Measurements from ENCODE around the gene HNRNPA2B1.
"Not testable (repeated sequence)": the region's sequence is repeated elsewhere in the genome, so short reads cannot be mapped to it uniquely, and the experiment has no call there.

HNRNPA2B1 gene

GRCh38 chr7:26165950-26166683 lies 34.4 kb downstream of the HNRNPA2B1 start:
- H3K9me3 ChIP-seq (ENCODE audit: control insufficient read depth, low read length), result no peaks in the 10 kb centered on the region
- no peak overlapping the region for H3K4me3 ChIP-seq (ENCODE audit: low read length)
- peaks cover 13% of the 10 kb centered on the region for H3K4me1 ChIP-seq (ENCODE audit: control insufficient read depth, insufficient read depth, low read length)
- H3K27me3 ChIP-seq (ENCODE audit: control insufficient read depth, insufficient read depth, low read length), result no peaks in the 10 kb centered on the region
- no peaks in the 10 kb centered on the region for H3K36me3 ChIP-seq (ENCODE audit: control insufficient read depth, insufficient read depth, low read length)
- H3K9ac ChIP-seq (ENCODE audit: low read length), result no peak overlapping the region

- H3K36me3 ChIP-seq (ENCODE audit: control insufficient read depth, insufficient read depth, low read length); H3K27me3 ChIP-seq (ENCODE audit: control insufficient read depth, insufficient read depth, low read length); H3K4me3 ChIP-seq (ENCODE audit: low read length); H3K9ac ChIP-seq (ENCODE audit: low read length); H3K9me3 ChIP-seq (ENCODE audit: control insufficient read depth, low read length): not testable (repeated sequence)
- H3K4me1 ChIP-seq (ENCODE audit: control insufficient read depth, insufficient read depth, low read length), result peaks cover 19% of the 10 kb centered on the region
These were observed 36.7 kb downstream of the HNRNPA2B1 start for GRCh38 chr7:26163804-26164203.

GRCh38 chr7:26162431-26162830 lies 38.1 kb downstream of the HNRNPA2B1 start:
- H3K9me3 ChIP-seq (ENCODE audit: control insufficient read depth, low read length), result no peaks in the 10 kb centered on the region
- H3K4me3 ChIP-seq (ENCODE audit: low read length), result no peak overlapping the region
- H3K36me3 ChIP-seq (ENCODE audit: control insufficient read depth, insufficient read depth, low read length), result no peaks in the 10 kb centered on the region
- H3K9ac ChIP-seq (ENCODE audit: low read length), result no peak overlapping the region
- H3K27me3 ChIP-seq (ENCODE audit: control insufficient read depth, insufficient read depth, low read length), result no peaks in the 10 kb centered on the region
- H3K4me1 ChIP-seq (ENCODE audit: control insufficient read depth, insufficient read depth, low read length), result peaks cover 19% of the 10 kb centered on the region

DNA sequence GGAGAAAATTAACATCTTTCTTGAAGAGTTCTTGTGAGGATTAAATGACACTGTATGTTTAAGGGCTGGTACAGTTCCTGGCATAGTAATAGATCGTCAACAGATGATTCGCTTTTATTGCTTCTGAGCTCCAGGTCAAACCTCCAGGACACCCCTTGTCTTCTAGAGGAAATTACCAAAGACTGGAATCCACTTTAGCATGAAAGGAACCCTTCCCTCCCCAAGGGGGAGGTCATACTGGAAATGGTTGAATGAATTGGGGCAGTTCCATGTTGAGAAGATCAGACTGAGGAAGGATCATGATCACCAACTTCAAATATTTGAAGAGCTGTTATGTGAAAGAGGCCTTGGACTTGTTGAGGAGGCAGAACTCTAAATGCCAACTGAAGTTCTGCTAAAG lies 39.6 kb downstream of the HNRNPA2B1 start:
- no peaks in the 10 kb centered on the region for H3K27me3 ChIP-seq (ENCODE audit: control insufficient read depth, insufficient read depth, low read length)
- H3K9me3 ChIP-seq (ENCODE audit: control insufficient read depth, low read length), result no peaks in the 10 kb centered on the region
- no peaks in the 10 kb centered on the region for H3K36me3 ChIP-seq (ENCODE audit: control insufficient read depth, insufficient read depth, low read length)
- H3K9ac ChIP-seq (ENCODE audit: low read length), result no peak overlapping the region
- H3K4me1 ChIP-seq (ENCODE audit: control insufficient read depth, insufficient read depth, low read length), result peaks cover 11% of the 10 kb centered on the region
- H3K4me3 ChIP-seq (ENCODE audit: low read length), result no peak overlapping the region

DNA sequence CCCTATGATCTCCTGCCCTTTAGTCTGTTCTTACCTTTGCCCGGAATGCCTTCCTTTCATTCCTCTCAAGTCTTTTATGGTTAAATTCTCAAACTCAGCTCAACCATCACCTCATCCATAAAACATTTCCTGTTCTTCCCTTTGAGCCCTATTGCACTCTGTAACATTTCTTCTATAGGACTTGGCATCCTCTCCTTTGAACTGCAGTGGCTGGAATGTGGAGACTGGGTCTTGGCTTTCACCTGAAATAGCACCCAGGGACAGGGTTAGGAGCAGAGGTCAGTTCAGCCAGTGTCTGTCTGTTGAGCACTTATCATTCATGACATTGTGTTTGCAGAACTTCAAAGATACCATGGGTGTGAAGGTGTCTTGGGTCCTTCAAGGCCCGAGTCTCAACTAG lies 41.3 kb downstream of the HNRNPA2B1 start:
- Histone ChIP-seq H3K4me1 (ENCODE audit: control insufficient read depth, insufficient read depth, low read length) (peaks cover 20% of the 10 kb centered on the region), H3K36me3 (ENCODE audit: control insufficient read depth, insufficient read depth, low read length) (no peaks in the 10 kb centered on the region), H3K4me3 (ENCODE audit: low read length) (no peak overlapping the region), H3K9ac (ENCODE audit: low read length) (no peak overlapping the region), H3K9me3 (ENCODE audit: control insufficient read depth, low read length) (no peaks in the 10 kb centered on the region), H3K27me3 (ENCODE audit: control insufficient read depth, insufficient read depth, low read length) (no peaks in the 10 kb centered on the region)

DNA sequence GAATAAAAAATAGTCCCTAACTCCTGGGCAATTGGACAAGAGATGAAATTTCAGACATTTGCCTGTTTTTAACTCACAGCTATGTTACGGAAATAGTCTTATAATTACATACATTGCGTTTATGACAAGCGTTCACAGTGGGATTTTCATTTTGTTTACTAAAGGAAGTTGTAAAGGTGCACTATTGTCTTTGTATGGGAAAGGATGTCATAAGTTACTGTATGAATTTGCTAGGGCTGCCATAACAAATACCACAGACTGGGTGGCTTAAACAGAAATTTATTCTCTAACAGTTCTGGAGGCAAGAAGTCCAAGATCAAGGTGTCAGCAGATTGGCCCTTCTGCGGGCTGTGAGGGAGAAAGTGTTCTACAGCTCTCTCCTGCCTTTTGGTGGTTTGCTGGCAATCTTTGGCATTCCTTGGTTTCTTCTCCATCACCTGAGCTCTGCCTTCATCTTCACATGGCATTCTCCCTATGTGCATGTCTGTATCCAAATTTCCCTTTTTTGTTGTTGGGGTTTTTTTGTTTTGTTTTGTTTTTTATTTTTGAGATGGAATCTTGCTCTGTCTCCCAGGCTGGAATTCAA lies 42.9 kb downstream of the HNRNPA2B1 start:
- Histone ChIP-seq H3K9me3 (ENCODE audit: control insufficient read depth, low read length) (no peaks in the 10 kb centered on the region), H3K27me3 (ENCODE audit: control insufficient read depth, insufficient read depth, low read length) (no peaks in the 10 kb centered on the region), H3K36me3 (ENCODE audit: control insufficient read depth, insufficient read depth, low read length) (no peaks in the 10 kb centered on the region), H3K4me1 (ENCODE audit: control insufficient read depth, insufficient read depth, low read length) (peaks cover 34% of the 10 kb centered on the region), H3K4me3 (ENCODE audit: low read length) (no peak overlapping the region), H3K9ac (ENCODE audit: low read length) (no peak overlapping the region)

- H3K9ac ChIP-seq (ENCODE audit: low read length), result no peak overlapping the region
- no peak overlapping the region for H3K4me3 ChIP-seq (ENCODE audit: low read length)
- no peaks in the 10 kb centered on the region for H3K9me3 ChIP-seq (ENCODE audit: control insufficient read depth, low read length)
- H3K27me3 ChIP-seq (ENCODE audit: control insufficient read depth, insufficient read depth, low read length), result no peaks in the 10 kb centered on the region
- H3K4me1 ChIP-seq (ENCODE audit: control insufficient read depth, insufficient read depth, low read length), result peaks cover 35% of the 10 kb centered on the region
- H3K36me3 ChIP-seq (ENCODE audit: control insufficient read depth, insufficient read depth, low read length), result no peaks in the 10 kb centered on the region
These were observed 43.8 kb downstream of the HNRNPA2B1 start for GRCh38 chr7:26156451-26157420.

DNA sequence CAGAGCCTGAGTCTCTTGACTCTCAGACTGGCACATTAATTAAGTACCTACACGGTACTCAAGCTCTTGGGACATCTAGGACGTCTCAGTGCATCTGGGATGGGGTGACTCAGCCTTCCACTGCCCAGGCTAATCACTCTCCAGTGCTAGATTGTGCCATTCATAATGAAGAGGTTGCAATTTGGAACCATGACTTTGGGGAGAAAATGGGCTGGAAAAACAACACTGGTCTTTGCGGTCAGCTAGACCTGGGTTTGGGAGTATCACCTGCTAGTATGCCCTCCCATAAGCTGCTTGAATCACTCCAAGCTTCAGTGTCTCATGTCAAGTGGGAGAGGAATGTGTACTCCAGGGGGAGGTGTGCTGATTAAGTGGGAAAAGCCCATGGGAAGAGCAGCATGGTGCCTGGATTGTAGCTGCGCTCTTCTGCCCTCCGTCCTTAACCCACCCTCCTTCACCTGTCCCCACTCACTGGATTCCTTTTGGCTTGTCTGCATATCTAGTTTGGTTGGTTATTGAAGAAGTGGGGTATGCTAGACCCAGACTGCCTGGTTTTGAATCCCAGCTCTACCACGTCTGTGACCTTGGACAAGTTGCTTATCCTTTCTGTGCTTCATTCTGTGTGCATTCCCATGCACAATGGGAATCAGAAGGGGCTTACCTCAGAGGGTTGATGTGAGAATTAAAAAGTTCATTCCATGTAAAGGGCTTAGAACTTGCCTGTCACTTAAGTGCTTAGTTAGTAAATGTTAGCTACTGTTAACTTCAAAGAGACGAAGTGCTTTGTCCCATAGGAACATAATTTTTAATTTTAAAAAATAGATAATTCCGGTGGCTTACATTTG lies 44.8 kb downstream of the HNRNPA2B1 start:
- no peak overlapping the region for H3K9ac ChIP-seq (ENCODE audit: low read length)
- peaks cover 40% of the 10 kb centered on the region for H3K4me1 ChIP-seq (ENCODE audit: control insufficient read depth, insufficient read depth, low read length)
- H3K4me3 ChIP-seq (ENCODE audit: low read length), result no peak overlapping the region

GRCh38 chr7:26153823-26154783 lies 46.4 kb downstream of the HNRNPA2B1 start:
- Histone ChIP-seq H3K9ac (ENCODE audit: low read length) (peak overlapping the region; percentile 19), H3K27me3 (ENCODE audit: control insufficient read depth, insufficient read depth, low read length) (peaks cover 8% of the 10 kb centered on the region), H3K9me3 (ENCODE audit: control insufficient read depth, low read length) (no peaks in the 10 kb centered on the region), H3K4me3 (ENCODE audit: low read length) (no peak overlapping the region), H3K36me3 (ENCODE audit: control insufficient read depth, insufficient read depth, low read length) (no peaks in the 10 kb centered on the region), H3K4me1 (ENCODE audit: control insufficient read depth, insufficient read depth, low read length) (peaks cover 35% of the 10 kb centered on the region)

More for the DNA sequence above, 44.8 kb downstream of the HNRNPA2B1 start:
- H3K36me3 ChIP-seq (ENCODE audit: control insufficient read depth, insufficient read depth, low read length), result no peaks in the 10 kb centered on the region
- no peaks in the 10 kb centered on the region for H3K9me3 ChIP-seq (ENCODE audit: control insufficient read depth, low read length)
- H3K27me3 ChIP-seq (ENCODE audit: control insufficient read depth, insufficient read depth, low read length), result peaks cover 7% of the 10 kb centered on the region

DNA sequence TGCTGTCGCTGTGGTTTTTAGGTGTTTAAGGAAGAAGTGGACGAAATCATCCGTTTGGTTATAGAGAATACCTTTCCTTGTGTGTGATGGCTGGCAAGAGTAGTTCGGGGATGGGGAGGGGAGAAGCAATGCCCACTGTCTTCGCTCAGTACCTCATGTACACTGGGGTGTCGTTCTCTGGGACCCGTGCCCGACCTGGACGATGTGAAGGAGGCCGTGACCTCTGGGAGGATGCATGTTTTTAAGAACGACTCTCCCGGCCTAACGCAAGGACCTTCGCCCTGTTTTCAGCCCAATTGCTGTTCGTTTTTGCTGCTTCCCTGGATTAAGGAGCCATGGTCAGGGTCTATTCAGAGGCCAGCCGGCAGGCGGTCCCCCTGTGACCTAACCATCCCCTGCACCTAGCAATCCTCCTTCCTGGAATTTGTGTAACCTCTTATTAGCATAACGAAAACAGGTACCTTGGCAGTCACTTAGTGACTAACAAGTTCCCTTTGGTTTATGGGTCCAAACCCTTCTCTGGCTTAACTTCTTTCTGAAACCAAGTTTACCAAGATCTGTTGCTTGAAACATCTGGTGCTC lies 47.2 kb downstream of the HNRNPA2B1 start:
- Histone ChIP-seq H3K9me3 (ENCODE audit: control insufficient read depth, low read length) (no peaks in the 10 kb centered on the region), H3K9ac (ENCODE audit: low read length) (peak overlapping the region; percentile 19), H3K36me3 (ENCODE audit: control insufficient read depth, insufficient read depth, low read length) (no peaks in the 10 kb centered on the region), H3K27me3 (ENCODE audit: control insufficient read depth, insufficient read depth, low read length) (peaks cover 8% of the 10 kb centered on the region), H3K4me1 (ENCODE audit: control insufficient read depth, insufficient read depth, low read length) (peaks cover 34% of the 10 kb centered on the region), H3K4me3 (ENCODE audit: low read length) (peak overlapping the region; percentile 11)
